ENCODE results near the gene OPRL1.

OPRL1 gene

GRCh38 chr20:64138276-64138815 is 58.5 kb downstream of the OPRL1 start:
- Histone ChIP-seq H2BK5ac (ENCODE audit: low read depth, low read length, poor library complexity) (no peak overlapping the region), H3K4me1 (ENCODE audit: control insufficient read depth in 1 of 2, insufficient read depth in 2 of 2, low read length in 2 of 2) (no peaks in the 10 kb centered on the region), H3K4me2 (ENCODE audit: low read length) (no peak overlapping the region), H3K4ac (ENCODE audit: low read depth, low read length) (no peak overlapping the region), H2BK12ac (ENCODE audit: low read length) (no peak overlapping the region), H3K27me3 (ENCODE audit: insufficient read depth, low read length) (no peaks in the 10 kb centered on the region), H3K18ac (ENCODE audit: low read length) (no peak overlapping the region), H3K27ac (ENCODE audit: low read depth, low read length) (no peak overlapping the region), H3K79me1 (ENCODE audit: low read length) (no peaks in the 10 kb centered on the region), H3K4me3 (ENCODE audit: low read depth, low read length) (no peak overlapping the region), H2AK5ac (ENCODE audit: low read length) (no peak overlapping the region), H3K9me3 (ENCODE audit: insufficient read depth, low read depth, low read length) (no peaks in the 10 kb centered on the region), H4K91ac (ENCODE audit: low read depth, low read length) (no peak overlapping the region), H3K14ac (ENCODE audit: low read length) (no peak overlapping the region), H2BK120ac (ENCODE audit: insufficient read depth, low read length, poor library complexity) (no peak overlapping the region), H3K79me2 (ENCODE audit: control insufficient read depth, insufficient read depth, low read length, poor library complexity) (no peaks in the 10 kb centered on the region), H3K9ac (ENCODE audit: low read length) (no peak overlapping the region), H3K23ac (ENCODE audit: low read length) (no peak overlapping the region), H4K12ac (ENCODE audit: low read depth, low read length) (no peak overlapping the region), H4K8ac (ENCODE audit: low read depth, low read length) (no peak overlapping the region), H2AFZ (ENCODE audit: insufficient read depth, low read length, poor library complexity) (no peak overlapping the region), H3K36me3 (ENCODE audit: control insufficient read depth in 1 of 2, insufficient read depth in 2 of 2, low read length in 2 of 2) (no peaks in the 10 kb centered on the region)
- no peak for DNase-seq
- no CpG with 5 or more reads among the region's 18 CpGs for WGBS (ENCODE audit: extremely low coverage, insufficient coverage, insufficient read length)

GRCh38 chr20:64139199-64140060 is 59.5 kb downstream of the OPRL1 start:
- H3K4me2 ChIP-seq (ENCODE audit: low read length), result no peak overlapping the region
- H4K12ac ChIP-seq (ENCODE audit: low read depth, low read length), result no peak overlapping the region
- H3K27me3 ChIP-seq (ENCODE audit: insufficient read depth, low read length), result no peaks in the 10 kb centered on the region
- no peak overlapping the region for H2AFZ ChIP-seq (ENCODE audit: insufficient read depth, low read length, poor library complexity)
- H3K27ac ChIP-seq (ENCODE audit: low read depth, low read length), result no peak overlapping the region
- H3K4me3 ChIP-seq (ENCODE audit: low read depth, low read length), result no peak overlapping the region
- no peak overlapping the region for H3K14ac ChIP-seq (ENCODE audit: low read length)
- WGBS (ENCODE audit: extremely low coverage, insufficient coverage, insufficient read length), result no CpG with 5 or more reads among the region's 21 CpGs
- H2BK5ac ChIP-seq (ENCODE audit: low read depth, low read length, poor library complexity), result no peak overlapping the region
- no peak overlapping the region for H2AK5ac ChIP-seq (ENCODE audit: low read length)
- H3K36me3 ChIP-seq (ENCODE audit: control insufficient read depth in 1 of 2, insufficient read depth in 2 of 2, low read length in 2 of 2), result no peaks in the 10 kb centered on the region
- no peak for DNase-seq
- no peak overlapping the region for H4K91ac ChIP-seq (ENCODE audit: low read depth, low read length)
- no peak overlapping the region for H3K4ac ChIP-seq (ENCODE audit: low read depth, low read length)
- no peak overlapping the region for H4K8ac ChIP-seq (ENCODE audit: low read depth, low read length)
- H3K9me3 ChIP-seq (ENCODE audit: insufficient read depth, low read depth, low read length), result peaks cover 1% of the 10 kb centered on the region
- no peak overlapping the region for H3K18ac ChIP-seq (ENCODE audit: low read length)
- H2BK120ac ChIP-seq (ENCODE audit: insufficient read depth, low read length, poor library complexity), result no peak overlapping the region
- no peak overlapping the region for H3K23ac ChIP-seq (ENCODE audit: low read length)
- H3K79me1 ChIP-seq (ENCODE audit: low read length), result no peaks in the 10 kb centered on the region
- no peaks in the 10 kb centered on the region for H3K4me1 ChIP-seq (ENCODE audit: control insufficient read depth in 1 of 2, insufficient read depth in 2 of 2, low read length in 2 of 2)
- H3K9ac ChIP-seq (ENCODE audit: low read length), result no peak overlapping the region
- H3K79me2 ChIP-seq (ENCODE audit: control insufficient read depth, insufficient read depth, low read length, poor library complexity), result no peaks in the 10 kb centered on the region
- no peak overlapping the region for H2BK12ac ChIP-seq (ENCODE audit: low read length)

GRCh38 chr20:64140061-64140931 is 60.4 kb downstream of the OPRL1 start:
- H2AK5ac ChIP-seq (ENCODE audit: low read length), result no peak overlapping the region
- no peaks in the 10 kb centered on the region for H3K36me3 ChIP-seq (ENCODE audit: control insufficient read depth in 1 of 2, insufficient read depth in 2 of 2, low read length in 2 of 2)
- no peak overlapping the region for H4K8ac ChIP-seq (ENCODE audit: low read depth, low read length)
- H3K14ac ChIP-seq (ENCODE audit: low read length), result no peak overlapping the region
- DNase-seq, result no peak
- H3K27ac ChIP-seq (ENCODE audit: low read depth, low read length), result no peak overlapping the region
- no peak overlapping the region for H2BK5ac ChIP-seq (ENCODE audit: low read depth, low read length, poor library complexity)
- H2BK12ac ChIP-seq (ENCODE audit: low read length), result no peak overlapping the region
- H3K4me1 ChIP-seq (ENCODE audit: control insufficient read depth in 1 of 2, insufficient read depth in 2 of 2, low read length in 2 of 2), result no peaks in the 10 kb centered on the region
- H3K18ac ChIP-seq (ENCODE audit: low read length), result no peak overlapping the region
- no peaks in the 10 kb centered on the region for H3K27me3 ChIP-seq (ENCODE audit: insufficient read depth, low read length)
- H2BK120ac ChIP-seq (ENCODE audit: insufficient read depth, low read length, poor library complexity), result no peak overlapping the region
- H3K79me1 ChIP-seq (ENCODE audit: low read length), result no peaks in the 10 kb centered on the region
- H3K4me3 ChIP-seq (ENCODE audit: low read depth, low read length), result no peak overlapping the region
- H3K9ac ChIP-seq (ENCODE audit: low read length), result no peak overlapping the region
- H4K91ac ChIP-seq (ENCODE audit: low read depth, low read length), result no peak overlapping the region
- no peak overlapping the region for H4K12ac ChIP-seq (ENCODE audit: low read depth, low read length)
- H2AFZ ChIP-seq (ENCODE audit: insufficient read depth, low read length, poor library complexity), result no peak overlapping the region
- H3K4me2 ChIP-seq (ENCODE audit: low read length), result no peak overlapping the region
- no peaks in the 10 kb centered on the region for H3K79me2 ChIP-seq (ENCODE audit: control insufficient read depth, insufficient read depth, low read length, poor library complexity)
- no peak overlapping the region for H3K4ac ChIP-seq (ENCODE audit: low read depth, low read length)
- no peak overlapping the region for H3K23ac ChIP-seq (ENCODE audit: low read length)
- WGBS (ENCODE audit: extremely low coverage, insufficient coverage, insufficient read length), result no CpG with 5 or more reads among the region's 13 CpGs
- H3K9me3 ChIP-seq (ENCODE audit: insufficient read depth, low read depth, low read length), result peaks cover 5% of the 10 kb centered on the region

GRCh38 chr20:64140956-64141355 is 61.1 kb downstream of the OPRL1 start:
- Histone ChIP-seq H3K4ac (ENCODE audit: low read depth, low read length) (no peak overlapping the region), H3K9ac (ENCODE audit: low read length) (no peak overlapping the region), H3K79me1 (ENCODE audit: low read length) (no peaks in the 10 kb centered on the region), H3K23ac (ENCODE audit: low read length) (no peak overlapping the region), H2AK5ac (ENCODE audit: low read length) (no peak overlapping the region), H2BK120ac (ENCODE audit: insufficient read depth, low read length, poor library complexity) (no peak overlapping the region), H3K79me2 (ENCODE audit: control insufficient read depth, insufficient read depth, low read length, poor library complexity) (no peaks in the 10 kb centered on the region), H3K4me2 (ENCODE audit: low read length) (no peak overlapping the region), H2BK12ac (ENCODE audit: low read length) (no peak overlapping the region), H2AFZ (ENCODE audit: insufficient read depth, low read length, poor library complexity) (no peak overlapping the region), H3K27me3 (ENCODE audit: insufficient read depth, low read length) (no peaks in the 10 kb centered on the region), H3K36me3 (ENCODE audit: control insufficient read depth in 1 of 2, insufficient read depth in 2 of 2, low read length in 2 of 2) (no peaks in the 10 kb centered on the region), H4K8ac (ENCODE audit: low read depth, low read length) (no peak overlapping the region), H3K18ac (ENCODE audit: low read length) (no peak overlapping the region), H4K12ac (ENCODE audit: low read depth, low read length) (no peak overlapping the region), H3K9me3 (ENCODE audit: insufficient read depth, low read depth, low read length) (peaks cover 11% of the 10 kb centered on the region), H3K27ac (ENCODE audit: low read depth, low read length) (no peak overlapping the region), H4K91ac (ENCODE audit: low read depth, low read length) (no peak overlapping the region), H3K14ac (ENCODE audit: low read length) (no peak overlapping the region), H3K4me1 (ENCODE audit: control insufficient read depth in 1 of 2, insufficient read depth in 2 of 2, low read length in 2 of 2) (no peaks in the 10 kb centered on the region), H3K4me3 (ENCODE audit: low read depth, low read length) (no peak overlapping the region), H2BK5ac (ENCODE audit: low read depth, low read length, poor library complexity) (no peak overlapping the region)
- no peak for DNase-seq
- no CpG with 5 or more reads among the region's 10 CpGs for WGBS (ENCODE audit: extremely low coverage, insufficient coverage, insufficient read length)
